IPS-15b (cell line): ENCODE data around the gene CCL4.

ENCODE experiments used
- H3K27me3 ChIP-seq: one replicate; pipeline ENCODE4 v1.6.1; 2013; ENCODE audit warnings: low read length; ENCODE audit not compliant: control insufficient read depth, insufficient read depth
- H3K36me3 ChIP-seq: one replicate; pipeline ENCODE4 v1.6.1; 2013; ENCODE audit warnings: low read length; ENCODE audit not compliant: control insufficient read depth, insufficient read depth
- H3K4me1 ChIP-seq: one replicate; pipeline ENCODE4 v1.6.1; 2013; ENCODE audit warnings: mild to moderate bottlenecking, low read length; ENCODE audit not compliant: control insufficient read depth, insufficient read depth
- H3K4me3 ChIP-seq: one replicate; pipeline ENCODE4 v1.5.1; 2013; ENCODE audit warnings: low read depth, low read length
- H3K9ac ChIP-seq: one replicate; pipeline ENCODE4 v1.6.1; 2013; ENCODE audit warnings: low read depth, mild to moderate bottlenecking, low read length
- H3K9me3 ChIP-seq: one replicate; pipeline ENCODE4 v1.6.1; 2013; ENCODE audit warnings: mild to moderate bottlenecking, low read length; ENCODE audit not compliant: control insufficient read depth, insufficient read depth

CCL4 gene

DNA sequence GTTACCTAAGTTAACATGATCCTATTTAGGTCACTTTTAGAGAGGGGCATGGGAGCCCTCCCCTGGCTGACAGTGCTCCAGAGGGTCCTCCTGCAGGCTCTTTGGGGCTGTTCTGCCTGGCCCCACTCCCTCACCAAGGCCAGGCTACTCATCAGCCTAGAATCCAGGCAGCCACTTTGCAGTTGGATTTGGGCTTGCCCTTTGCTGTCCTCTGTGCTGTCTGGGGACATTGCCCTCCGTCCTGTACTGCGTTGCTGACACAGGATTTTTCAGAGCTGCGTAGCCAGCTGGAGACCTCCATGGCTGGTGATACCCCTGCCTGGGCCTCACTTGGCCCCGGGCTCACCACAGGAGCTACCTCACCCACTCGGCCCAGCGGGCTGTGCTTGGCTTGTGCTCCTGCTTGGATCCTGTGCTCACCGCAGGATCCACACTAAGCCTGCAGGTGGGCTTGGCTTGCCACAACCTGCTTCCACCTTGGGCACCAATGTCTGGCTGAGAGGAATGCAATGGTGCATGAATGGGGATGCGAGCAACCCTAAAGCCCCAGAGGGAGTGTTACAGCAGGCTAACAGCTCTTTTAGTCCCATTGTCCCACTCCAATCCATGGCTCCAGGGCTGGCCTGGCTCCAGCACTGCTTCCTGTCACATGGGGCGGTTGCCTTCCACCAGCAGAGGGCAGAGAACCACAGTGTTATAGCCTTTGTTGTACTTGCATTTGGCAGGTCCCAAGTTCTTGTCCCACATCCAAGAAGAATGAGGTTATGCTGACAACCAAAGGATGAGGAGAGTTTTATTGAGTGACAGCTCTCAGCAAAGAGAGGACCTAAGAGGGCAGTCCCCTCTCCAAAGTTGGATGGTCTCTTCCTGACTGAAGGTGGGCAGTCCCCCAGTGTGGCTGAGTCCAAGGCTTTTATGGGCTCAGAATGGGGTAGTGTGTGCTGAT lies 21.5 kb downstream of the CCL4 start:
- no peaks in the 10 kb centered on the region for H3K36me3 ChIP-seq
- peaks cover 6% of the 10 kb centered on the region for H3K4me1 ChIP-seq
- H3K4me3 ChIP-seq, result no peak overlapping the region
- H3K27me3 ChIP-seq, result no peaks in the 10 kb centered on the region
- H3K9me3 ChIP-seq, result peaks cover 18% of the 10 kb centered on the region
- no peak overlapping the region for H3K9ac ChIP-seq

DNA sequence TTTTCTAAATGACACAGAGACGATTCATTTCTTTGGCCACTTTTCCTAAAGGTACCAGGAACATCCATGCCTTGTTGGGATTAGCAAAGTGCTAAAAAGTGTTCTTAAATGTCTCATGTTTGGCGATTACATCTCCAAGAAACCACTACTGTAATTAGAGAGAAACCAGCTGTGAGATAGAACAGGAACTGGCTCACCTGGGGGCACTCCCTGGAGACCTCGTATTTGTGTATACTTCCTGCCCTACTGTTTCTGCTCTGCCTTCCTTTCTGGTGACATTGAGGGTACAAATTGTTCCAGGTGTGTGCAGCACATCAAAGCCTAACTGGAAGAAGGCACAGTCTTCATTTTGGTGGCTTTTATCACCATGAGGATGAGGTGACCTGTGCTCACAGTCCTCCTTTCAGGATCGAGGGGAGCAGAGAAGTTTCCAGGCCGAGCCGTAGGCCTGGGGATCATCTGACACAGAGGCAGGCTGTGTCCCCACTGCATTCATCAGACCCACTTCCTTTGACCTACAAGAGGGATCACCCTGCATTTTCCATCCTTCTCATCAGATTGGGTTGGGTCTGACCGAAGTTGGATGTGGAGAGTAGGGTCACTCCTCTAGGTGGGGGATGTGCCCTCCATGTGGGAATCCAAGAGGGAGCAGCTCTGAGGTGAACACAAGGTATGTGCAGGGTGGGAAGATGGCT lies 23.7 kb downstream of the CCL4 start:
- H3K4me3 ChIP-seq, result no peak overlapping the region
- no peaks in the 10 kb centered on the region for H3K36me3 ChIP-seq
- no peaks in the 10 kb centered on the region for H3K27me3 ChIP-seq
- no peak overlapping the region for H3K9ac ChIP-seq
- H3K9me3 ChIP-seq, result peaks cover 16% of the 10 kb centered on the region
- peaks cover 6% of the 10 kb centered on the region for H3K4me1 ChIP-seq

DNA sequence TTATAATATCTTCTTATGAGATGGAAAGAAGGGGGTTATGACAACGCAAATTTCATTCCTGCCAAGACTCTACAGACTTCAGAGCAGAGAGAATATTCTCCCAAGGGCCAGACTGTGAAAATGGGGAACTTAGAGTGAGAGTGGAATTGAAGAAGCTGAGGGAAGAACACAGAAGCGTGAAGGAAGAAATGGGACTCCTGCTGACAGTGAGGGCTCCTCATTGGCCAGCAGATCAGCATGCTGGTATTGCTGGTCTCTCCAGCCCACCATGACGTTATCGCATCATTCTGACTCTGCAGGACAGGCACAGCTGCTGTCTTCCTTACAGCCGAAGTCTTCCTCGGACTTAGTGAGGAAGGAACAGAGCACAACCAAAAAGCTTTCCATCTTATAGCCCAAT lies 24.3 kb downstream of the CCL4 start:
- H3K36me3 ChIP-seq, result no peaks in the 10 kb centered on the region
- H3K27me3 ChIP-seq, result no peaks in the 10 kb centered on the region
- H3K4me3 ChIP-seq, result no peak overlapping the region
- no peak overlapping the region for H3K9ac ChIP-seq
- peaks cover 6% of the 10 kb centered on the region for H3K4me1 ChIP-seq
- H3K9me3 ChIP-seq, result peaks cover 16% of the 10 kb centered on the region

DNA sequence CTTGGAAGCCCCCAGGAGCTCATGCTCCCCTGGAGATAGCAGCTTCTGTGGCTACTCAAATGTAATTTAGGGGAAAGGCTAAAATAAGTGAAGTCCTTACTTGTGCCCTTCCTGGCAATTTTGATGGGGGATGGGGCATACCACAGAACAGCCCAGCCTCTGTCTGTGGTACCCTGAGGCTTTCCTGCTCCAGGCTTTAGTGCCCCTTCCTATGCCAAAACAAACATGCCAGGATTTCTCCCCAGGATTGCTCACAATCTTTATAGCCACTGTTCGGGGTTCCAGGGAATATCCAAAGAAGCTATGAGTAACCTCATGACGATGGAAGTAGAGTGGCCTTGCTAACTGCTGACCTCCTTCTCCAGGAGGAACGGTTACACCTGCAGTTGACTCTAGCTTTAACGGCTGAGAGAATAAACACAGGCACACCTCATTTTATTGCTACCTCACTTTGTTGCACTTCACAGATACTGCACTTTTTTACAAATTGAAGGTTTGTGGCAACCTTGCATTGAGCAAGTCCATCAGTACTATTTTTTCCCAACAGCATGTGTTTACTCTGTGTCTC lies 24.9 kb downstream of the CCL4 start:
- H3K4me3 ChIP-seq, result no peak overlapping the region
- H3K4me1 ChIP-seq, result peaks cover 6% of the 10 kb centered on the region
- no peaks in the 10 kb centered on the region for H3K27me3 ChIP-seq
- no peak overlapping the region for H3K9ac ChIP-seq
- H3K36me3 ChIP-seq, result no peaks in the 10 kb centered on the region
- H3K9me3 ChIP-seq, result peaks cover 16% of the 10 kb centered on the region

DNA sequence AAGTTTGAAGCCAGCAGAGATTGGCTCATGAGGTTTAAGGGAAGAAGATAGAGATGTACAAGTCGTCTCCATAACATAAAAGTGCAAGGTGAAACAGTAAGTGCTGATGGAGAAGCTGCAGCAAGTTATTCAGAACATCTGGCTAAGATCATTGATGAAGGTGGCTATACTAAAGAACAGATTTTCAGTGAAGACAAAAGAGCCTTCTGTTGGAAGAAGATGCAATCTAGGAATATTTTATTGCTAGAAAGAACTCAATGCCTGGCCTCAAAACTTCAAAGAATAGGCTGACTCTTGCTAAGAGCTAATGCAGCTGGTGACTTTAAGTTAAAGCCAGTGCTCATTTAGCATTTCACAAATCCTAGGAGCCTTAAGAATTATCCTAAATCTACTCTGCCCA lies 26.0 kb downstream of the CCL4 start:
- H3K9ac ChIP-seq, result no peak overlapping the region
- no peaks in the 10 kb centered on the region for H3K4me1 ChIP-seq
- no peaks in the 10 kb centered on the region for H3K27me3 ChIP-seq
- no peaks in the 10 kb centered on the region for H3K36me3 ChIP-seq
- no peak overlapping the region for H3K4me3 ChIP-seq
- peaks cover 16% of the 10 kb centered on the region for H3K9me3 ChIP-seq

DNA sequence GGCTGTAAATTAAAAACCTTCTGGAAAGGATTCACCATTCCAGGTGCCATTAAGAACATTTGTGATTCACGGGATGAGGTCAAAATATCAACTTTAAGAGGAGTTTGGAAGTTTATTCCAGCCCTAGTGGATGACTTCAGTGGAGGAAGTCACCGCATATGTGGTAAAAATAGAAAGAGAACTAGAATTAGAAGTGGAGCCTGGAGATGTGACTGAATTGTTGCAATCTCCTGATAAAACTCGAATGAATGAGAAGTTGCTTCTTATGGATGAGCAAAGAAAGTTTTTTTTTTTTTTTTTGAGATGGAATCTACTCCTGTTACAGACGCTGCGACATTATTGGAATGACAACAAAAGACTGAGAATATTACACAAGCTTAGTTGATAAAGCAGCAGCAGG lies 26.7 kb downstream of the CCL4 start:
- Histone ChIP-seq H3K9me3 (peaks cover 13% of the 10 kb centered on the region), H3K27me3 (no peaks in the 10 kb centered on the region), H3K4me1 (no peaks in the 10 kb centered on the region), H3K36me3 (no peaks in the 10 kb centered on the region), H3K4me3 (no peak overlapping the region), H3K9ac (no peak overlapping the region)

DNA sequence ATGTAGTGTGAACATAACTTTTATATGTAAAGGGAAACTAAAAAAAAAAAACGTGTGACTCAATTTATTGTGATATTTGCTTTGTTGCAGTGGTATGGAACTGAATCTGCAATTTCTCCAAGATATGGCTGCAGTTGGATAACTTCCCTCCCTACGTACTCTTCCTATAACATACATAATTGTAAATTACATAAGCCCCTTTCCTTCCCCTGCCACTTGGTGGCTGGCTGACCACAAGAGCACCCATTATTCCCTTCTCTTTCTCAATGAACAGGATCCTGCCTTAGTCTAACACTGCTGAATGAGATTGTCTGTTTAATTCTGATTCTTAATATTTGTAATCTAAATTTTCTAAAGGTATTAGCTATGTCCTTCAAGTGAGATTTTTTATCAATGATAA lies 27.8 kb downstream of the CCL4 start:
- no peak overlapping the region for H3K4me3 ChIP-seq
- peaks cover 4% of the 10 kb centered on the region for H3K9me3 ChIP-seq
- H3K27me3 ChIP-seq, result no peaks in the 10 kb centered on the region
- H3K4me1 ChIP-seq, result no peaks in the 10 kb centered on the region
- H3K9ac ChIP-seq, result no peak overlapping the region
- no peaks in the 10 kb centered on the region for H3K36me3 ChIP-seq

DNA sequence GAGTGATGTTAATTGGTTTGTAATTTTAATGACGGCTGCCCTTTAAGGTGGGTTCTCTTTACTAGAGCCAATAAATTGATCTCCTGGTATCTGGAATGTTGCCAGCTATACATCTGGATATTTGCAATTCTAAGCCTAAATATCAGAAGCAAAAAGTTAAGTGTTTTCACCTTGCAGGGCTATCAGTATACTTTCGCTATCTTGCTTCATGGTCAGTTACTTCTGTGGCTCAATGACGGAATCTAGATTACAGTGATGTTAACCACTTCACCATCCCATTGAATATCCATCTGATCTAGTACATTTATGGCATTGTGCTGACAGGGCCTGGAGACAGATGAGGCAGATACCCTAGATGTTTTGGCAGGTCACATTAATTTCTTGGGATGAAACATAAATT lies 28.3 kb downstream of the CCL4 start:
- no peaks in the 10 kb centered on the region for H3K36me3 ChIP-seq
- H3K4me3 ChIP-seq, result no peak overlapping the region
- H3K27me3 ChIP-seq, result no peaks in the 10 kb centered on the region
- H3K9ac ChIP-seq, result no peak overlapping the region
- peaks cover 3% of the 10 kb centered on the region for H3K9me3 ChIP-seq
- H3K4me1 ChIP-seq, result no peaks in the 10 kb centered on the region

DNA sequence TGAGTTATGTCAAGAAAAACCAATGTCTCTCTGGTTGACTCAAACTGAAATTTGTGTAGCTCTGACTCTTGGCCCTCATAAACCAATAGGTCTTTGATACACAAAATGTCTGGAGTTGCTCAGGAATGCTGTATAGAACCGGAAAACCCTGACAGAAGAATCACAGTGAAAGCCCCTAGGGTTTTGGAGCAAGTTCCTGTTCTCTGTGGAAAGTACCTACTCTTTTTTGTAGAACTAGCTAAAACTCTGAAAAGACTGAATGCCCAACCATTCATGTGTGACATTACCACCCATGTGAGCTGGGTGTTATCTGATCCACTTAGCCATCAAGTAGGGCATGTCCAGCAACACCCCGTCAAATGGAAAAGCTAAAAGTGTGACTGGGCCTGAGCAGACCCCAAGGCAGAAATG lies 28.8 kb downstream of the CCL4 start:
- no peaks in the 10 kb centered on the region for H3K4me1 ChIP-seq
- H3K4me3 ChIP-seq, result no peak overlapping the region
- H3K27me3 ChIP-seq, result no peaks in the 10 kb centered on the region
- no peaks in the 10 kb centered on the region for H3K9me3 ChIP-seq
- no peaks in the 10 kb centered on the region for H3K36me3 ChIP-seq
- no peak overlapping the region for H3K9ac ChIP-seq

DNA sequence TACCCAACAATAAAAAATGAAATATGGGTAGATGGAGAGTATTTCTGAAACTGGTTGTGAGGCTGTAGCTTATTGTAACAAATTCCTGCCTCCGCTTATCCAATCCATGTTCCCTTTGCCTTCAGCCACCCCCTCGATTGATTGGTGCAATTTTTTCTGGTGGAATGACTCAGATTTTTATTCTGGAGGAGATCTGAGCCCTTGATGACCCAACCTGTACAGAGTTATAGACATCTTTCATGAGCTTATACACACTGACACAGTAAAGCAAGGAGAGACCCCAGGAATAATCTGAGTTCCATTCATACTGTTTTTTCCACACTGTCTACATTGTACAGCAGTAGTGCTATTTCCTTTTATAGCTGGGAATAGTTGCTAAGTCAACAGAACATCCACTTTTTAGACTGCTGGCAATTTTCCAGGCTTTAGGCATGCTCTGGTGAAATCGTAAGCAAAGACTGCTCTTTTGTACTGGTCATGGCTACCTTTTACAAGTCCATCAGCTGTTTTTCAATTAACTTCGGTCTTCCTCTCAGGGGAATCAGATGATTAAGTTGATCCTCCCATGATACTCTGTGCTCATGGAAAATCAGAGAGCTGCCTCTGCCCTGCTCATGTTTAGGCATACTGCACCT lies 30.1 kb downstream of the CCL4 start:
- no peak overlapping the region for H3K9ac ChIP-seq
- no peaks in the 10 kb centered on the region for H3K9me3 ChIP-seq
- no peaks in the 10 kb centered on the region for H3K27me3 ChIP-seq
- H3K4me3 ChIP-seq, result no peak overlapping the region
- no peaks in the 10 kb centered on the region for H3K4me1 ChIP-seq
- H3K36me3 ChIP-seq, result no peaks in the 10 kb centered on the region

DNA sequence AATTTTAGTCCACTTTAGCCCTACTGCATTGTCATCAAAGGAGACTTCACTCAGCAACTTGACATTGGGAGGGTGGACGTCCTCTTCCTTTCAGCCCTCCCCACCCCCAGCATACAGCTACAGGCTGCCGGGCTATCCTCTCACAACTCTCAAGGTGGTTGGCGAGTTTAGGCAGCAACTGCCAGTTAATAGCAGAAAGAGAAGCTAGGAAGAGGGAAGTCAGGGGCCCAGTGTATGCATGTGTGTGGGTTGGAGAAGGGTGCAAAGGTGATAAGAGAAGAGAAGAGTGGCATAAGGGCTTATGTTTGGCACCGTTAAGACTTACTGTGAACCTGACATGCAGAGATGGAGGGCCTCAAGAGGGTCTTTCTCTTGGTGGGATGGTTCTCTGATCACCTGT lies 31.8 kb downstream of the CCL4 start:
- Histone ChIP-seq H3K9me3 (no peaks in the 10 kb centered on the region), H3K27me3 (no peaks in the 10 kb centered on the region), H3K4me1 (no peaks in the 10 kb centered on the region), H3K4me3 (no peak overlapping the region), H3K36me3 (no peaks in the 10 kb centered on the region), H3K9ac (no peak overlapping the region)
